Muscle of leg (tissue), 11 donors: Measurements from ENCODE around the gene RAD51B. TPM values are rescaled to one million over a fixed set of nuclear protein-coding genes. Genes with fewer than 3 reads are reported as not detected.

Source experiments
- DNase-seq: peaks from one replicate; pipeline ENCODE4 v3.0.0; 2013
- H3K27ac ChIP-seq: one replicate; pipeline ENCODE4 v1.5.1; 2013; ENCODE audit warnings: mild to moderate bottlenecking, low read length, control low read depth
- H3K27me3 ChIP-seq: one replicate; pipeline ENCODE4 v1.6.1; 2013; ENCODE audit warnings: low read length; ENCODE audit not compliant: control insufficient read depth, insufficient read depth
- H3K36me3 ChIP-seq: one replicate; pipeline ENCODE4 v1.6.1; 2013; ENCODE audit warnings: low read length; ENCODE audit not compliant: control insufficient read depth, insufficient read depth
- H3K4me1 ChIP-seq: one replicate; pipeline ENCODE4 v1.6.1; 2013; ENCODE audit warnings: low read length; ENCODE audit not compliant: control insufficient read depth, insufficient read depth
- H3K4me3 ChIP-seq: one replicate; pipeline ENCODE4 v1.5.1; 2013; ENCODE audit warnings: low read length, control low read depth
- H3K9me3 ChIP-seq: replicated peaks from 2 replicates; pipeline ENCODE4 v1.6.1; 2013; ENCODE audit warnings: low read depth, low read length; ENCODE audit not compliant: control insufficient read depth
- WGBS: methylation state at CpG from one replicate; pipeline ENCODE4 v1.1.5; 2013; ENCODE audit warnings: missing lambda C conversion rate; ENCODE audit not compliant: insufficient coverage; 5-methylcytosine and 5-hydroxymethylcytosine counted together
- polyA plus RNA-seq, 8 donors: library from polyadenylated mRNA; unstranded; fragments of 120-200 nt; gene quantifications; one replicate each; pipeline versions ENCODE4 v1.2.1 to v1.2.3, GENCODE V29; 2013; ENCODE audit warnings: inconsistent platforms in 1 of 8, low replicate concordance in 1 of 8; ENCODE audit not compliant: insufficient read length in 8 of 8, insufficient read depth in 1 of 8
- total RNA-seq: library from RNA; stranded (reverse); fragments of 120-200 nt; gene quantifications from one replicate; pipeline ENCODE4 v1.2.4, GENCODE V29; 2013

RAD51B gene
- total and polyA plus RNA-seq, 9 donors, result 6.0 to 16.5 (median 7.2) TPM

DNA sequence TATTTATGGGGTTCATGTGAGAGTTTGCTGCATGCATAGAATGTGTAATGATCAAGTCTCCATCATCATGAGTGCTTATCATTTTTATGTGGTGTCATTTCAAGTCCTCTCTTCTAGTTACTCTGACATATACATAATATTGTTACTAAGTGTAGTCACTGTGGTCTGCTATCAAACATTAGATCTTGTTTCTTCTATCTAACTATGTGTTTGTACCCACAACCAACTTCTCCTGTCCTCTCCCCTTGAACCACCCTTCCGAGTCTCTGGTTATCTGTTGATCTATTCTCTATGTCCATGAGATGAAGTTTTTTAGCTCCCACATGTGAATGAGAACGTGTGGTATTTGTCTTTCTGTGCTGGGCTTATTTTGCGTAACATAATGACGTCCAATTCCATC is 107.7 kb downstream of the RAD51B start:
- no peaks in the 10 kb centered on the region for H3K27me3 ChIP-seq
- no peak overlapping the region for H3K27ac ChIP-seq
- no peaks in the 10 kb centered on the region for H3K36me3 ChIP-seq
- DNase-seq, result no peak
- H3K9me3 ChIP-seq, result peaks cover 28% of the 10 kb centered on the region
- WGBS, result no CpG with 5 or more reads among the region's 4 CpGs
- no peaks in the 10 kb centered on the region for H3K4me1 ChIP-seq
- H3K4me3 ChIP-seq, result no peak overlapping the region

DNA sequence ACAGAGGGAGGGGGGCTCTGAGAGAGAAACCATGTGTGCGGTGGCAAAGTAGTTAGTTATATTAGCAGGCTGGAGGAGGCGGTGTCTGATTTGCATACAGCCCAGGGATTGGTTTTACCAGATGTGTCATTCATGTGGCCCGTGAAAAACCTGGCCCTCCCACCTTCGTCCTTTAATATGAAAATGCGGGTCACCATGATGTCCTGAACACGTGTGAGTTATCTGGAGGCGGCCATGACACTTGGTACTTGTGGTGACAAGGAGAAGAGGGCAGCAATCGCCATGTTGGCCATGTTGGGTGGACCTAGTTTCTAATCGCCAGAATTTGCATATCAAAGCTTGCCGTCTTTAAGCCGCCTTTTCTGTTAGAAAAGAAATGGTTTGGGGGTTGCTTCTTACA is 108.8 kb downstream of the RAD51B start:
- WGBS, result 91% methylated on average over 6 of the region's 11 CpGs
- Histone ChIP-seq H3K4me1 (peaks cover 4% of the 10 kb centered on the region), H3K9me3 (peaks cover 28% of the 10 kb centered on the region), H3K27ac (no peak overlapping the region), H3K27me3 (no peaks in the 10 kb centered on the region), H3K4me3 (no peak overlapping the region), H3K36me3 (no peaks in the 10 kb centered on the region)
- no peak for DNase-seq

DNA sequence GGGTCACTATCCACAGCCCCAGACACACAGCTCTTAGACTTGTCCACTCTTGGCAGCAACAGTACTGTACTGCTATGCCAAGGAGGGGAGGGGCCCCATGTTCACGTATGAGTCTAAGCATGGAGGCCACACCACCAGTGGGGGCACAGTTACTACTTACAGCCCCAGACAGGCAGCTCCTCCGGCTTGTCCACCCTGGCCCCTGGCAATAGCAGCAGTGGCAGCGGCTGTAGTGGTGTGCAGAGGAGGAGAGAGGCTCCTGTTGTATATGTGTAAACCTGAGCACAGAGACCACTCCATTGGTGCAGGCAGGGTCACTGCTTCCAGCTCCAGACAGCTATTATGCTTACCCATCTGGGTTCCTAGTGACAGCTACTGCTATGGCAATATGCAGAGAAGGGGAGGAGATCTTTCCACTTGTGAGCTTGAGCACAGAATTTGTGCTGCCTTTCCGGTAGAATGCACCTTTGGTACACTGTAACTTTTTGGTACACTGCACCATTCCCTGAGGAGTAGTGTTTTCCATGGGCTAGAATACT is 113.2 kb downstream of the RAD51B start:
- DNase-seq, result no peak
- 60% methylated on average over 1 of the region's 4 CpGs for WGBS
- H3K27ac ChIP-seq, result no peak overlapping the region

DNA sequence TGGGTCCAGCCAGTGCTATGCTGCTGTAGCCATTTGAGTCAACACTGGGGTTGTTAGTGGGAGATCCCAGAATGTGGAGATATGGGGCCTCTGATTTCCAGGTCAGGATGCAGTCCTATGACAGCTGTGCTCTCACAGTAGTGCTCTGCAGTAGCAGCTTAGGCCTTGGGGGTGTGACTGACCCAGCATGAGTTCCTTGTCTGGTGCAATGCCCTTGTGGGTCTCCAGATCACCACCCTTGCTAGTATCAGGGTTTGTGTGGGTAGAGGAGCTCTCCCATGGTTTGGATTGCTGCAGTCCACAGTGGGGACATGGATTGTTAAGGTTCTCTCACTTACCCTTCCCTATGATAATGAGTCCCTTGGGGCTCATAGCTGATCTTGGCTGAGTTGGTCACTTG is 113.7 kb downstream of the RAD51B start:
- H3K36me3 ChIP-seq, result no peaks in the 10 kb centered on the region
- no peak for DNase-seq

More for the DNA sequence above, 113.2 kb downstream of the RAD51B start:
- Histone ChIP-seq H3K27me3 (no peaks in the 10 kb centered on the region), H3K4me3 (no peak overlapping the region), H3K36me3 (no peaks in the 10 kb centered on the region), H3K9me3 (peaks cover 18% of the 10 kb centered on the region), H3K4me1 (peaks cover 7% of the 10 kb centered on the region)

DNA sequence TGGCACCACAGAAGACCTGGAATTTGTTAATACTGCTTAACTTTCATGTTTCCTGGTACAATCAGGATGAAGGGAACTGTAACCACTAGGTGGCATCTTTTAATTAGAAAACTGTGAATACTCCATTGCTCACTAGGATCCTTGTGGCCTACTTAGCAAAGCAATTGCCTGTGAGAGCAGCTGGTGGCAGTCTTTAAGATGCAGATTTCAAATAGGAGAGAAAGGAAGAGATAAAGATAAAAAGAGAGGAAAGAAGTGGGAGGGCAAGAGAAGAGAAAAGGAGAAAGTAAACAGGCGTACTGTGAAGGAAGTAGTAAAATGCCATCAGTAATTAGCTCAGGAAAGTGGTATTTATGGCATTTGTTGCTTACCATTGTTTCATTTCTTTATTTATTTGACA is 114.5 kb downstream of the RAD51B start:
- H3K4me1 ChIP-seq, result peaks cover 7% of the 10 kb centered on the region
- H3K4me3 ChIP-seq, result no peak overlapping the region
- H3K27ac ChIP-seq, result peak overlapping the region; percentile 15
- H3K9me3 ChIP-seq, result peaks cover 12% of the 10 kb centered on the region
- DNase-seq, result peak; percentile 90
- no peaks in the 10 kb centered on the region for H3K27me3 ChIP-seq
- no CpG with 5 or more reads among the region's 1 CpG for WGBS
- no peaks in the 10 kb centered on the region for H3K36me3 ChIP-seq

More for the DNA sequence above, 113.7 kb downstream of the RAD51B start:
- Histone ChIP-seq H3K4me1 (peaks cover 7% of the 10 kb centered on the region), H3K9me3 (peaks cover 16% of the 10 kb centered on the region), H3K4me3 (no peak overlapping the region), H3K27me3 (no peaks in the 10 kb centered on the region), H3K27ac (no peak overlapping the region)

DNA sequence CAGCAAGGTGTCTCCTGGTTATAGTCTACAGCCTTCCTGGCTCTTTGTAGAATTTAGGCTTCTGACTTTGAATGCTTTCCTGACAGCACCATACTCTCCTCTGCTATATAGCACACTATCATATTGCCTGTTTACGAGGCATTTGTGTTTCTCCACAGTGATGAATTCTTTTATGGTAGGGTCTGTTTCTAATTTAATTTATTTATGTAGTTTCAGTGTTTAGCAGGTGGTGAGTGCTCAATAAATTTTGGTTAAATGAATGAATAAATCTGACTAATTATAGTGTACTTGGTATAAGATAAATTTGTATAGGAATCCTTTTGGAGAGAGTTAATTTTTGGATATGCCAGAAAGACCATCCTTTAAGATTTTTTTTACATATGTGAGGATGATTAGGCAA is 115.3 kb downstream of the RAD51B start:
- no CpG with 5 or more reads among the region's 1 CpG for WGBS
- Histone ChIP-seq H3K9me3 (peaks cover 10% of the 10 kb centered on the region), H3K27ac (no peak overlapping the region), H3K36me3 (no peaks in the 10 kb centered on the region), H3K27me3 (no peaks in the 10 kb centered on the region), H3K4me1 (peaks cover 9% of the 10 kb centered on the region), H3K4me3 (no peak overlapping the region)
- DNase-seq, result no peak

DNA sequence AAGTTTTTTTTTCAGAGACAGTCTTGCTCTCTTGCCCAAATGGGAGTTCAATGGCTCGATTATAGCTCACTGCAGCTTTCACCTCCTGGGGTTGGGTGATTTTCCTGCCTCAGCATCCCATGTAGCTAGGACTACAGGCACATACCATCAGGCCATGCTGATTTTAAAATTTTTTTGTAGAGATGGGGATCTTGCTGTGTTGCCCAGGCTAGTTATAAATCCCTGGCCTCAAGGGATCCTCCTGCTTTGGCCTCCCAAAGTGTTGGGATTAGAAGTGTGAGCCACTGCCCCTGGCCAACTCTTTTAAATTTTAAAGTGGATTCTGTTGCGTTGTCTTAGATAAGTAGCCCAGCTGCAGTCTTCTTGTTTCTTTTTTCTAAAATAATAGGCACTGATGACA is 115.8 kb downstream of the RAD51B start:
- WGBS, result 100% methylated on average over 1 of the region's 2 CpGs
- Histone ChIP-seq H3K27ac (no peak overlapping the region), H3K9me3 (peaks cover 6% of the 10 kb centered on the region), H3K4me1 (peaks cover 13% of the 10 kb centered on the region), H3K4me3 (no peak overlapping the region), H3K27me3 (no peaks in the 10 kb centered on the region), H3K36me3 (no peaks in the 10 kb centered on the region)
- no peak for DNase-seq

DNA sequence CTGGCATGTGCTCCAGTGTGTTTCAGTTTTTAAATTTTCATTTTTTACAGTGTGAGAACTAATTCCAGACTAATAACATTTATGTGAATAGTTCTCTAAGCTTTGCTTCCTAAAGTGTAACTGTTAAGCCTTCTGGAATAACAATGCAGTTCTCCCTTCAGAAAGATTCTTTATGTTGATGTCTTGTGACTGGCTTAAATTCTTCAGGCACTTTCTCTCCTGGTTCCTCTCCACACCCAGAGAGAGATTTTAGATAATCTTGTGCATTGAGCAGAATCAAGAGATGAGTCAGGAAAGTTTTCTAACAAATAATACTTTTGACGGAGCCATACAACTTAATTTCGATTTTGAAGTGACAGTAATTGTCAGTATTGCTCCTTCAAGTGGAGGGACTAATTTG is 118.5 kb downstream of the RAD51B start:
- Histone ChIP-seq H3K27ac (no peak overlapping the region), H3K4me1 (peaks cover 22% of the 10 kb centered on the region), H3K27me3 (no peaks in the 10 kb centered on the region), H3K36me3 (no peaks in the 10 kb centered on the region), H3K9me3 (no peaks in the 10 kb centered on the region), H3K4me3 (no peak overlapping the region)
- 92% methylated on average over 2 of the region's 2 CpGs for WGBS
- DNase-seq, result no peak

DNA sequence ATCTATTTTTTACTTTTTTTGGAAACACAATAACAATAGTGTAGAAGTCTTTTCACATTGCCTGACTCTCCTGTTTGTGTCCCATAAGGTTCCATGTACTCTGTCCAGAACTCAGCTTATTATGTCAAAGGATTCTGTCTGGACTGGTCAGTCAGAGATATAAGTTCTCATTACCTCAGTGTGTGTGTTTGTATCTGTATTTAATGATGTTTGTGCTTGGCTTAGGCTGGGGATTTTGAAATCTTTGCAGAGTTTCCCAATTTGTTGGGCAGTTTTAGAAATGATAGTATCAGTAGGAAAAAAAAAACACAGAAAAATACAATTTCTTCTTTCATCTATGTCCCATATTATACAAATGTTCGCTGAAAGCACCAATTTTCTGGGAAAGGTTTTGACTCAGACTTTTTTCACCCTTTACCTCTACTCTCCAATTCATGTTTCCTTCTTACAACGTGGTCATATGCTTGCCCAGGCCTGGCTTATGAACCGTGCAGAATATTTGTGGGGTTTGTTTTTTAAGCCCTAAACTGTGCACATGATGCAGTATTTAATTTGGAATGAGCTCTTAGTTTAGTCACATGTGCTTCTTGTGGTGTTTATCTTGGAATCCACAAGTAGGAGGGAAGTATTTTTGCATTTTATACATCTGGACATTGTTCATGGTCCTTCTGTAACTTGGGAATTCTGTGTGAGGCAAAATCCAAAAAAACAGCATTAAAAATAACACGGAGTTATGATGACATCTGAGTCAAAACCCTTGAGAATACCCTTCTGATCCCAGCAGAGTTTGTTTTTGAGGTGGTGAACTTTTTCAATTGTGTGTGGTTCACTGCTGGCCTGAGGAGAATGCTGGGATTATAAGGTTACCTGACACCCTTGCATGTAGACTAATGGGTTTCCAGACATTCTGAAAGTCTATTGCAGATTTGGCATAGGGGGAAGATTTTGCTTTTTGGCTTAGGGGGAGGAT is 121.2 kb downstream of the RAD51B start:
- Histone ChIP-seq H3K27ac (peak overlapping the region; percentile 93), H3K9me3 (no peaks in the 10 kb centered on the region), H3K4me1 (peaks cover 17% of the 10 kb centered on the region), H3K4me3 (no peak overlapping the region), H3K36me3 (no peaks in the 10 kb centered on the region), H3K27me3 (no peaks in the 10 kb centered on the region)
- DNase-seq, result peak; percentile 94
- WGBS, result 17% methylated on average over 1 of the region's 4 CpGs

DNA sequence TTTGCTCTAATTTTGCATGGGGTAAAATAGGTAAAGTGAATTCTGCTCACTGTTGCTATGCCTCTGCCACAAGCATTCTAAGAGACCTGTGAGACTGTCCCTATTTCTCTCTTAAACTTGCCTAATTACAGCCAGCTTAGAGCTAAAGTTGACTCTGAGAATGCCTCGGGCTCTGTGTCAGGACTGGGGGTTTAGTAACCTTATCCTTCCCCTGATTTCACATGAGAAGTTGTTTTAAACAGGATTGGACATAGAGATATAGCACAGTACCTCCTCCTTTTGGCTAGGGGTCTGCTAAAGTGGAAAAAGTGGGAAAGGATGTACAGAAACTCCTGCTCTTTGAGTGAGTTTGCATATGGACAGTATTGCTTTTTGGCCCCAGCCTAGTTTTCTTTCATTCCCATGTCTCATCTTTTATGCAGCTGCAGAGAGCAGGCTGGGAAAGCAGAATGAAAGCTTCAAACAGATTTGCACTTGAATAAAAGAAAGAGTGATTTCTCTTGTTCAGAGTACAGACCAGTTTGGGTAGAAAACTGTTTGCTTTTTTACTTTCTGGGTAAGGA is 122.0 kb downstream of the RAD51B start:
- no peaks in the 10 kb centered on the region for H3K9me3 ChIP-seq
- DNase-seq, result peak; percentile 99
- no peaks in the 10 kb centered on the region for H3K36me3 ChIP-seq
- peaks cover 17% of the 10 kb centered on the region for H3K4me1 ChIP-seq
- no CpG with 5 or more reads among the region's 1 CpG for WGBS
- peak overlapping the region; percentile 93 for H3K27ac ChIP-seq
- no peak overlapping the region for H3K4me3 ChIP-seq
- no peaks in the 10 kb centered on the region for H3K27me3 ChIP-seq
